ENCODE measurements around the gene ECSIT.
A peak's percentile ranks its signal among the peaks of the same experiment; 100 is the strongest.

ECSIT gene

GRCh38 chr19:11560404-11561051 lies 31.6 kb upstream of the ECSIT start:
- Histone ChIP-seq H3K27ac (ENCODE audit: low read depth, low read length) (no peak overlapping the region), H3K4me3 (ENCODE audit: low read length) (peak overlapping the region; percentile 44), H3K9ac (ENCODE audit: low read length) (no peak overlapping the region), H3K27me3 (ENCODE audit: control insufficient read depth, insufficient read depth, low read length) (no peaks in the 10 kb centered on the region), H3K36me3 (ENCODE audit: control insufficient read depth, insufficient read depth, low read length) (peaks cover 2% of the 10 kb centered on the region), H3K4me1 (ENCODE audit: control insufficient read depth, insufficient read depth, low read length) (peaks cover 5% of the 10 kb centered on the region)

- H3K4me1 ChIP-seq (ENCODE audit: control insufficient read depth, insufficient read depth, low read length) = peaks cover 5% of the 10 kb centered on the region
- peak within 1 kb of the TSS; percentile 16 for H3K9ac ChIP-seq (ENCODE audit: low read length)
- no peaks in the 10 kb centered on the region for H3K27me3 ChIP-seq (ENCODE audit: control insufficient read depth, insufficient read depth, low read length)
- peaks cover 7% of the 10 kb centered on the region for H3K36me3 ChIP-seq (ENCODE audit: control insufficient read depth, insufficient read depth, low read length)
- H3K4me3 ChIP-seq (ENCODE audit: low read length) = peak within 1 kb of the TSS; percentile 79
- peak within 1 kb of the TSS; percentile 50 for H3K27ac ChIP-seq (ENCODE audit: low read depth, low read length)
These were observed 30.2 kb upstream of the ECSIT start, which contains the start of gene ELOF1 for GRCh38 chr19:11558881-11559828. Gene ELOF1, minus strand, starts transcription at chr19:11559230. Its CDS starts 4,883 bp downstream, at chr19:11554347.

DNA sequence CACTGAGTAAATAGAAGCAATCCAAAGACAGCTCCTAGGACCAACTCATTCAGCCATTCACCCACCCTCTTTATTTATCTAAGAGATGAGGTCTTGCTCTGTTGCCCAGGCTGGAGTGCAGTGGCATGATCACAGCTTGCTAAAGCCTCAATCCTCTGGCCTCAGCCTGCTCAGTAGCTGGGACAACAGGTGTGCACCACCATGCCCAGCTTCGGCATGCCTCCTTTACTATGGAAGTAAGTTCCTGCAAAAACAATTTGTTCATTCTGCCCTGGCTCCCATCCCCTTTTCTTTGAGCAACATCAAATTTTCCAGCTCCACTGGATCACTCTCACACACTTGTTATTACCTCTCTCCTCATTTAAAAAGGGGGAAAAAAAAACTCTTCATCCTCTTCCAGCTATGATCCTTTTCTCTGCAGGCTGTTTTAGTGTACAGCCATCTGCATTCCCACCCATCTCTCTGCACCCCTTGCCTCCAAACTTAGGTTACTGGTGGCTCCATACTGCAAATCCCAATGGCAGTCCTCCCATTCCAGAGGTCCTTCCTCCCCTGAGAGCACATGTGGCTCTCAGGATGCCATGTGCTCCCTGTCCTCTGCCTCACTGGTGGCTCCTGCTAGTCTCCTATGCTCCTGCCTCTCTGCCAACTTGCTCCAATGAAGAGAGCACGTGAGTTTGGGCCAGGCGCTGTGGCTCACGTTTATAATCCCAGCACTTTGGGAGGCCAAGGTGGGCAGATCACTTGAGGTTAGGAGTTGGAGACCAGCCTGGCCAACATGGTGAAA lies 27.9 kb upstream of the ECSIT start:
- no peak overlapping the region for H3K9ac ChIP-seq (ENCODE audit: low read length)
- H3K4me1 ChIP-seq (ENCODE audit: control insufficient read depth, insufficient read depth, low read length) = peaks cover 10% of the 10 kb centered on the region

GRCh38 chr19:11555246-11555645 lies 26.3 kb upstream of the ECSIT start:
- Histone ChIP-seq H3K27ac (ENCODE audit: low read depth, low read length) (no peak overlapping the region), H3K4me1 (ENCODE audit: control insufficient read depth, insufficient read depth, low read length) (peaks cover 20% of the 10 kb centered on the region), H3K4me3 (ENCODE audit: low read length) (no peak overlapping the region), H3K27me3 (ENCODE audit: control insufficient read depth, insufficient read depth, low read length) (no peaks in the 10 kb centered on the region), H3K36me3 (ENCODE audit: control insufficient read depth, insufficient read depth, low read length) (peaks cover 16% of the 10 kb centered on the region), H3K9ac (ENCODE audit: low read length) (no peak overlapping the region)

More for the DNA sequence above, 27.9 kb upstream of the ECSIT start:
- Histone ChIP-seq H3K27me3 (ENCODE audit: control insufficient read depth, insufficient read depth, low read length) (no peaks in the 10 kb centered on the region), H3K36me3 (ENCODE audit: control insufficient read depth, insufficient read depth, low read length) (peaks cover 14% of the 10 kb centered on the region), H3K4me3 (ENCODE audit: low read length) (no peak overlapping the region), H3K27ac (ENCODE audit: low read depth, low read length) (no peak overlapping the region)

GRCh38 chr19:11554160-11554559 lies 25.2 kb upstream of the ECSIT start:
- Histone ChIP-seq H3K27me3 (ENCODE audit: control insufficient read depth, insufficient read depth, low read length) (no peaks in the 10 kb centered on the region), H3K4me1 (ENCODE audit: control insufficient read depth, insufficient read depth, low read length) (peaks cover 21% of the 10 kb centered on the region), H3K36me3 (ENCODE audit: control insufficient read depth, insufficient read depth, low read length) (peaks cover 20% of the 10 kb centered on the region), H3K27ac (ENCODE audit: low read depth, low read length) (no peak overlapping the region), H3K9ac (ENCODE audit: low read length) (no peak overlapping the region), H3K4me3 (ENCODE audit: low read length) (no peak overlapping the region)

- H3K27ac ChIP-seq (ENCODE audit: low read depth, low read length) = peak overlapping the region; percentile 98
- H3K4me1 ChIP-seq (ENCODE audit: control insufficient read depth, insufficient read depth, low read length) = peaks cover 18% of the 10 kb centered on the region
- H3K9ac ChIP-seq (ENCODE audit: low read length) = no peak overlapping the region
- H3K4me3 ChIP-seq (ENCODE audit: low read length) = no peak overlapping the region
- no peaks in the 10 kb centered on the region for H3K27me3 ChIP-seq (ENCODE audit: control insufficient read depth, insufficient read depth, low read length)
- peaks cover 21% of the 10 kb centered on the region for H3K36me3 ChIP-seq (ENCODE audit: control insufficient read depth, insufficient read depth, low read length)
These were observed 23.9 kb upstream of the ECSIT start for GRCh38 chr19:11552666-11553372.

GRCh38 chr19:11551603-11552235 lies 22.8 kb upstream of the ECSIT start:
- peaks cover 23% of the 10 kb centered on the region for H3K36me3 ChIP-seq (ENCODE audit: control insufficient read depth, insufficient read depth, low read length)
- H3K9ac ChIP-seq (ENCODE audit: low read length) = peak overlapping the region; percentile 47
- peak overlapping the region; percentile 98 for H3K27ac ChIP-seq (ENCODE audit: low read depth, low read length)
- H3K4me3 ChIP-seq (ENCODE audit: low read length) = peak overlapping the region; percentile 39
- H3K4me1 ChIP-seq (ENCODE audit: control insufficient read depth, insufficient read depth, low read length) = peaks cover 16% of the 10 kb centered on the region
- H3K27me3 ChIP-seq (ENCODE audit: control insufficient read depth, insufficient read depth, low read length) = no peaks in the 10 kb centered on the region

GRCh38 chr19:11550265-11550664 lies 21.3 kb upstream of the ECSIT start:
- H3K36me3 ChIP-seq (ENCODE audit: control insufficient read depth, insufficient read depth, low read length) = peaks cover 18% of the 10 kb centered on the region
- peak overlapping the region; percentile 42 for H3K27ac ChIP-seq (ENCODE audit: low read depth, low read length)
- peaks cover 16% of the 10 kb centered on the region for H3K4me1 ChIP-seq (ENCODE audit: control insufficient read depth, insufficient read depth, low read length)
- H3K27me3 ChIP-seq (ENCODE audit: control insufficient read depth, insufficient read depth, low read length) = no peaks in the 10 kb centered on the region
- no peak overlapping the region for H3K9ac ChIP-seq (ENCODE audit: low read length)
- H3K4me3 ChIP-seq (ENCODE audit: low read length) = no peak overlapping the region

GRCh38 chr19:11549386-11549953 lies 20.5 kb upstream of the ECSIT start:
- Histone ChIP-seq H3K27me3 (ENCODE audit: control insufficient read depth, insufficient read depth, low read length) (no peaks in the 10 kb centered on the region), H3K4me1 (ENCODE audit: control insufficient read depth, insufficient read depth, low read length) (peaks cover 16% of the 10 kb centered on the region), H3K27ac (ENCODE audit: low read depth, low read length) (peak overlapping the region; percentile 40), H3K4me3 (ENCODE audit: low read length) (no peak overlapping the region), H3K36me3 (ENCODE audit: control insufficient read depth, insufficient read depth, low read length) (peaks cover 18% of the 10 kb centered on the region), H3K9ac (ENCODE audit: low read length) (no peak overlapping the region)

GRCh38 chr19:11547929-11548700 lies 19.2 kb upstream of the ECSIT start:
- peak overlapping the region; percentile 7 for H3K27ac ChIP-seq (ENCODE audit: low read depth, low read length)
- no peak overlapping the region for H3K9ac ChIP-seq (ENCODE audit: low read length)
- peaks cover 20% of the 10 kb centered on the region for H3K4me1 ChIP-seq (ENCODE audit: control insufficient read depth, insufficient read depth, low read length)
- H3K36me3 ChIP-seq (ENCODE audit: control insufficient read depth, insufficient read depth, low read length) = peaks cover 9% of the 10 kb centered on the region
- H3K4me3 ChIP-seq (ENCODE audit: low read length) = no peak overlapping the region
- H3K27me3 ChIP-seq (ENCODE audit: control insufficient read depth, insufficient read depth, low read length) = no peaks in the 10 kb centered on the region
